ENCODE results near the gene DNAH8.

- TF ChIP-seq, protein P1, sequence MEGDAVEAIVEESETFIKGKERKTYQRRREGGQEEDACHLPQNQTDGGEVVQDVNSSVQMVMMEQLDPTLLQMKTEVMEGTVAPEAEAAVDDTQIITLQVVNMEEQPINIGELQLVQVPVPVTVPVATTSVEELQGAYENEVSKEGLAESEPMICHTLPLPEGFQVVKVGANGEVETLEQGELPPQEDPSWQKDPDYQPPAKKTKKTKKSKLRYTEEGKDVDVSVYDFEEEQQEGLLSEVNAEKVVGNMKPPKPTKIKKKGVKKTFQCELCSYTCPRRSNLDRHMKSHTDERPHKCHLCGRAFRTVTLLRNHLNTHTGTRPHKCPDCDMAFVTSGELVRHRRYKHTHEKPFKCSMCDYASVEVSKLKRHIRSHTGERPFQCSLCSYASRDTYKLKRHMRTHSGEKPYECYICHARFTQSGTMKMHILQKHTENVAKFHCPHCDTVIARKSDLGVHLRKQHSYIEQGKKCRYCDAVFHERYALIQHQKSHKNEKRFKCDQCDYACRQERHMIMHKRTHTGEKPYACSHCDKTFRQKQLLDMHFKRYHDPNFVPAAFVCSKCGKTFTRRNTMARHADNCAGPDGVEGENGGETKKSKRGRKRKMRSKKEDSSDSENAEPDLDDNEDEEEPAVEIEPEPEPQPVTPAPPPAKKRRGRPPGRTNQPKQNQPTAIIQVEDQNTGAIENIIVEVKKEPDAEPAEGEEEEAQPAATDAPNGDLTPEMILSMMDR (IDR thresholded peaks at IDR 0.05): no peak
- TF ChIP-seq EZH2phosphoT487 (IDR thresholded peaks at IDR 0.05): no peak
These were observed 128.7 kb downstream of the DNAH8 start for GRCh38 chr6:38843798-38844197.

All from neural progenitor cell (in vitro differentiated cells).